HG03139 (cell line): Measurements from ENCODE around the gene OR52E8.
A peak's percentile ranks its signal among the peaks of the same experiment; 100 is the strongest.

Source experiments
- ATAC-seq: cut with Tn5 transposase; IDR thresholded peaks from one replicate; pipeline ENCODE4 v1.9.1; 2021; ENCODE audit not compliant: unreplicated experiment

OR52E8 gene

DNA sequence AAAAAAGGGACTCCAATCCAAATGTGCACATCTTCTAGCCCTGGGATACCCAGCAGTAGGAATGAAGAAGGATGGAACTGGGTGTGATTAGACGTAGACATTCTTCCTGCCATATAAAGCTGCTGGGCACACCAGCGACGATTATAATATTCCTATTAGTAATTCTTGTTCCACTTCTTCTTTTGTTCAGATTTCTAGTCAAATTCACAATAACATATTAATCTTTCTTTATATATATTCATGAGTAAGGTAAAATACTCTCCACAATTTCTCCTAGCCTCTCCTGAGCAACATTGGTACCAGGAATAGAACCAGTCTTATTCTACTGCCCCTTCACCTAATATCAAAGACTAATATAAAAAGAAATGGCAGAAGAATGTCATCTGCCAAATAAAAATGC lies at the start of gene OR52E8:
Gene OR52E8 (minus strand): TSS at position 101 of the 400 bp plus-strand sequence. CDS start 0 bp downstream, at position 101.
- ATAC-seq: no peak

DNA sequence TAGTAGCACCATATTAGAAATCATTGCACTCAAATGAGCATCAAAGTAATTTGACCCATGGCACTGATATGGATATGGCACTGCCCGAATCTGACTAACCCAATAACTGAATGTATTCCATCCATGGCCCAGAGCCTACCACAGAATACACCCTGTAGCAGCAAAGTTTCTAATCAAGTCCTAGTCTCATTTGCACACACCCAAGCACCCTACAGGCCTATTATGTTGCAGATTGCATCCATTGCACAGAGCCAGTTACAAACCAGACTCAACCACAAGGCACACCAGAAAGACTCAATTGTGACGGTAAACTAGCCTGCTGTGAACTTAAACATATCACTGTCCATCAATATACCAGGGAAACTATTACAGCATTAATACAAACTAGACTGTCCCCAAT lies 42.0 kb upstream of the OR52E8 start:
- ATAC-seq: no peak

DNA sequence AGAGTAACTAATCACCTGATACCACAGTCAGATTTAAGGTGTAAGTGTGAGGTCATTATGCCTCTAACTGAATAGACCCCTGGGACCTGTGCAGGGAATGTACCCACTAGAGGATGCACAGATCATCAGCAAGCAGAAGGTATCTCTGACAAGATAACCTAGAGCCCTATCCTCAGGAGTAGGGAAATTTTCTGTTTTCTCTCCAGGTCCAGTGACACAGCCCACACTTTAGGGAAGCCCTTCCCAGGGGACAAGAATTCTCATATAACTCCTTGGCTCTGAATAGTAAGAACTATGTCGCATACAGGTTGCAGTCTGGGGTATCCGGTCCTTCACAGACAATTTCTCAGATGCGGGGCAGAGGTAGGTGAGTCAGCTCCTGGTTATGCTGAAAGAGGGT lies 35.4 kb upstream of the OR52E8 start, which contains the start of gene OR52E5:
Gene OR52E5 (plus strand): TSS at position 301 of the 400 bp plus-strand sequence. CDS start 7,569 bp downstream, outside the sequence.
- ATAC-seq: no peak

DNA sequence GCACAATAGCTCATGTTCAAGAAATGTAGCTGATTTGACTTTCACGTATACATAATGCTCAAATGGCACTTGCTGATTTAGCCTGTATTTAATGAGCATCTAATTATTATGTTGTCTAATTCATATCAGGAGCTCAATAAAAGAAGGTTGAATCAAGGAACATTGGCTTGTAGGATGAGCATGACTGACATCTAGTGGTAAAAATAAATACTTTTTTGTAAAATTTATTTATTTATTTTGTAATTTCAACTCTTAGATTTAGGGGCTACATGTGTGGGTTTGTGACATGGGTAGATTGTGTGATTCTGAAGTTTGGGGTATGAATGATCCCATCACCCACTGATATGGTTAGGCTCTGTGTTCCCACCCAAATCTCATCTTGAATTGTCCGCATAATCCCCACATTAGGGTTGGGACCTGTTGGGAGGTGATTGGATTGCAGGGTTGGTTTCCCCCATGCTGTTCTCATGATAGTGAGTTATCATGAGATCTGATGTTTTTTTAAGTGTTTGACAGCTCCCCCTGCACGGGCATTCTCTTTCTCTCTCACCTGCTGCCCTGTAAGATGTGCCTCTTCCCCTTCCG lies 33.8 kb upstream of the OR52E8 start:
- no peak for ATAC-seq

DNA sequence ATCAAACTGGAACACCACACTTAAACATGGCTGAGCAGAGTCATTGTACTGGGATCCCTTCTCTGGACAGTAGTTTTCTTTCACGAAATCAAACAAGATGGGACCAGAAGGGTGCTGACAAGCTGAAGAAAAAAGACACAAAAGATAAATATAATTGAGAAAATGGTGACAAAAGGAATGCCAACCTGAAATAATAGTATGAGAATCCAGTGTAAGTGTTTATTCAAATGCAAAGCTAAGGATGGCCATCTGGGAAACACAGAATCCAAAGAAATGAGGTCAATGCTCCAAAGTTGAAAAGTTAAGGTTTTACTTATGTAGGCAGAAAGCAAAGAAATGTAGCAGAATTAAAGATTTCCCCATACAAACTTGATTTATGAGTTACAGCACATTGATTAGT lies 30.2 kb upstream of the OR52E8 start:
- ATAC-seq: no peak

DNA sequence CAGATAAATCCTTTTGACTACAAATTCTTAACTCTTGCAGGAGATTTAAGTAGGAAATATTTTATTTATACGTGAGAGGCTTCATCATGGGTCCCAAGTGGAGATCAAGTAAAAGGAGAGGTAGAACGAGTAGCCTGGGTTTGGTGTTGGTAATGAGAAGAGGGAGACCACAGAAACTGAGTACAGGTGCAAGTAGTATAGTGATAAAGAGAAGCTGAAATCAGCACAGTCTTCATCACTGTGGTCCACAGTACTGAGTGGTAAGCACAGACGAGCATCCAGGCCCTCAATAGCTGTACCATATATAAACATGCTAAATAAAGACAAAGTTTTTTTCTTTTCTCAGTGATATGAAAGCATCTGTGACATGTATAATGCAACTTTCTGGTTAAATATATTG lies 29.7 kb upstream of the OR52E8 start:
- no peak for ATAC-seq

DNA sequence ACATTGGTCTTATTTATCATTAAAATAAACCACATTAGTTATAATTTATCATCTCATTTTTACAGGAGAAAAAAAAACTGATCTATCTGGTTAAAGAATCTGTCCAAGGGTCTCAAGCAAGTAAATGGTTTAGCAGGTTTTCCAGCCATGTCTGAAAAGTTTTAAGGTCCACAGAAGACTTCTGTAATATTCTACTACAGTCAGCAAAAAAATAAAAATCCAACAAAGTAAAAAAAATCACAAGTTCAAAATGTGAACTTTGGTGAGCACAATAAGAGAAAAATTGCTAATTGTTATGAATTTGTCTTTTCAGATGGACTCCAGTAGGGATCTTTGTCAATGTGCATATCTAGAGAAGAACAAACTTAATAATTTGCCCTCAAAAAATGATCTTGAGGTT lies 24.3 kb upstream of the OR52E8 start:
- no peak for ATAC-seq

DNA sequence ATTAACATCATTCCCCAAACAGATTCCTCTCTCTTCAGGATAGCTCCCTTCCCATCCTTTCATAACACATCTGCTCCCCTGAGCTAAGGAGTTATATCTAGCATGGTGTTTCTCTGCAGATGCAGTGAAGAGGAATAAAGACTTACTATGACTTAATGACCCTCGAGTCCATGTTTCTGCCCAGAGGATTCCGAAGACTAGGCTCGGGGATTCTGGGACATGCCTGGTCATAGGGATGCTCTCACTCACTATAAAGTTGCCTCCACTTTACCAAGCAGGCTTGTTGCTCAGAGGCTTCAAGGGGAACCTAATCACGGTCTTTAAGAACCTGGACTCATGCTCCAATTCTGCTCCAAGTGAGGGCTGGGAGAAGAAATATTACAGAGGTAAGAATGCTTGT lies 22.8 kb upstream of the OR52E8 start, which contains the start of gene OR52E4:
Gene OR52E4 (plus strand): TSS at position 301 of the 400 bp plus-strand sequence. CDS start 3,664 bp downstream, outside the sequence.
- ATAC-seq: no peak

DNA sequence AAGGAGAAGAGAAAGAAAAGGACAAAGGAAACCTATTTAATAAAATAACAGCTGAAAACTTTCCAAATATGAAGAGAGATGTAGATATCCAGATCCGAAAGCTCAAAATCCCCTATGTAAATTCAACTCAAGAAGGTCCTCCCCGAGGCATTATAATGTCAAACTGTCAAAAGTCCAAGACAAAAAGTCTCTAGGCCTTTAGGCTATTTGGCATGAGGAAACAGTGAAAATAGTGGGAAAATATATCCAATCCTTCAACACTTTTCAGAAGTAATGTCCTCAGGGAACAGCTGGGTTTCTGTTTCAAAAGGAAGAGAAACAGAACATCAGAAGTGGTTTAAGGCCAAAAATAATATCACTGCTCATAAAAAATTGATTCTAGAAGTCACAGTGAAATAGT lies 21.1 kb upstream of the OR52E8 start:
- no peak for ATAC-seq

DNA sequence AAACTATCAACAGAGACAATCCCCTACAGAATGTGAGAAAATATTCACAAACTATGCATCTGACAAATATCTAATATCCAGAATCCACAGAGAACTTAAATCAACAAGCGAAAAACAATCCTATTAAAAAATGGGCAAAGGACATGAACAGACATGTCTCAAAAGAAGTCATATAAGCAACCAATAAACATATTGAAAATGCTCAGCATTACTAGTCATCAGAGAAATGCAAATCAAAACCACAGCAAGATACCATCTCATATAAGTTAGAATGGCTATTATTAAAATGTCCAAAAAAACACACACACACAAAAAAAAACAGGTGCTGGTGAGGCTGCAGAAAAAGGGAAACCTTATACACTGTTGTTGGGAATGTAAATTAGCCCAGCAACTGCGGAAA lies 8.3 kb upstream of the OR52E8 start:
- ATAC-seq: no peak

DNA sequence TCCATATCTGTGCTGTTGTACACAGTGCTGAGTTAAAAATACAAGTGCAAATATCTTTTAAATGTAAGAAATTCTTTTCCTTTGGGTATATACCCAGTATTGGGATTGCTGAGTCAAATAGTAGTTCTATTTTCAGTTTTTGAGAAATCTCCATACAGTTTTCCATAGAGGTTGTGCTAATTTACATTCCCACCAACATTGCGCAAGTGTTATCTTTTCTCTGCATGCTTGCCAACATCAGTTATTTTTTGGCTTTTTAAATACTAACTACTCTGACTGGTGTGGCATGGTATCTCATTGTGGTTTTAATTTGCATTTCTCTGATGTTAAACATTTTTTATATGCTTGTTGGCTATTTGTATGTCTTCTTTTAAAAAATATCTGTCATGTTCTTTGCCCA lies 6.5 kb downstream of the OR52E8 start:
- ATAC-seq: no peak

DNA sequence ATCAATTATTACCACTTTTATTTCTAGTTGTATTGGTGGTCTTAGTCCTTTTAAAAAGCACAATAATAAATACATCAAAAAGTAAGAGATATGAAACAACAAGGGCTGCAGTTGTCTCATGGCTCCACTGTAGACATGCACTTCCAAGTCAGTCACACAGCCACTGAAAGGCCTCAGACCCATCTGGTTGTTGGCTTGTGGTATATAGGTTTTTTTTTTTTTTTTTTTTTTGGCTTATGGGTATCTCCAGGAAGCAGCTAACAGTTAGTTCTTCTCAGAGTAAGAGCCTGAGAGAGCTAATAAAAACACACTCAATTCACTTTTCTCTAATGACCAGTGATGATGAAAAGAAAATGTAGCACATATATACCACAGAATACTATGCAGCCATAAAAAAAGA lies 9.8 kb downstream of the OR52E8 start:
- ATAC-seq: no peak

DNA sequence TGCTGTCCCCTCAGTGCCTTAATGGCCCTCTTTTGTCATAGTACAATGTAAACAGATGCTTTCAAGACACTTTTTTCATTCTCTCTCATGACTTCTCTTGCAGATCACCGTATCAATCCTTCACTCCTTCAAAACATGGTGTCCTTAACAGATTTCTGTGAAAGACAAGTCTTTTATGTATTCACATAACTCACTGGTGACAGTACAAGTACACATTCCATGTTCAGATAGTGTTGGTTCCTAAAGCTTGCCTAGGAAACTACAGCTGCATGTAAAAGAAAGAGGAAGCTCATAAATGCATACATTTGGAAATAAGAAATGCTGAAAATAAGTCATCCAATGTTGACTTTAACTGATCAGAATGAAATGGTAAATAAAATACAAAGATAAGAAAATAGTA lies 10.8 kb downstream of the OR52E8 start:
- ATAC-seq: no peak

DNA sequence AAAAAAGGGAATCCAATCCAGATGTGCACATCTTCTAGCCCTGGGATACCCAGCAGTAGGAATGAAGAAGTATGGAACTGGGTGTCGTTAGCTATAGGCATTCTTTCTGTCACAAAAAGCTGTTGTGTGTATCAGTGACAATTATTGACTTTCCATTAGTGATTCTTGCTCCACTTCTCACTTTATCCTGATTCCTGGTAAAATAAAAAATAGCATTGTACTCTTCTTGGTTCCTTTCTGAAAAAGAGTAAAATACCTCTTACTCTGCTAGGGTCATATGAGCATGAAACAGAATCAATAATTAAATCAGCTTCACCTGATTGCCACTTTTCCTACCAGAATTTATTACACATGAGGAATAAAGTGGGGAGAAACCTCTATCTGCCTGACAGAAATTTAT lies 15.7 kb downstream of the OR52E8 start, which contains the start of gene OR52E6:
Gene OR52E6 (minus strand): TSS at position 101 of the 400 bp plus-strand sequence. CDS start 0 bp downstream, at position 101.
- no peak for ATAC-seq

DNA sequence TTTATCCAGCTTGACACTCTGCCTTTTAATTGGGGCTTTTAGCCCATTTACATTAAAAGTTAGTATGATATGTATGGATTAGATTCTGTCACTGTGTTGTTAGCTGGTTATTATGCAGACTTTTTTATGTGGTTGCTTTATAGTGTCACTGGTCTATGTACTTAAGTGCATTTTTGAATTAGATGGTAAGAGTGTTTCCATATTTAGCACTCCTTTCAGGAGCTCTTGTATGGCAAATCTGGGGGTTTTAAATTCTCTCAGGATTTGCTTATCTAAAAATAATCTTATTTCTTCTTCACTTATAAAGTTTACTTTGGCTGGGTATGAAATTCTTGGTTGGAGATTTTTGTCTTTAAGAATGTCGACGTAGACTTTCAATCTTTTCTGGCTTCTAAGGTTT lies 19.8 kb downstream of the OR52E8 start:
- no peak for ATAC-seq

DNA sequence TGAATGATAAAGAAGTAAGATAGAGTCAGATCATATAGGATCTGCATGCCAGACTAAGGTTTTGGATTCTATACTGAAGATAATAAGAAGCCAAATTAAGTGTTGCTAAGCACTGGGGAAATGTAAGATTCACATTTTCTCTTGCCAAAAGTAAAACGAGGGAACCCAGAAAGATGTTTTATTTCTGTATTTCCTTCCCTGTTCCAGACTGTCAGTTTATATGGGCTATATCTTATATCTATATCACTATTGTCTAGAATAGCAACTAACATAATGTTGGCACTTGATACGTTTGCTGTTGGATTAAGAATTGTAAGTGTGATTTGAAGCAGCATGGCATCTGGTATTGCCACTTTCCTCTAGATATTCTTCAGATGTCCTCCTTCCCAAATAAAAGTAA lies 24.0 kb downstream of the OR52E8 start:
- ATAC-seq: no peak

DNA sequence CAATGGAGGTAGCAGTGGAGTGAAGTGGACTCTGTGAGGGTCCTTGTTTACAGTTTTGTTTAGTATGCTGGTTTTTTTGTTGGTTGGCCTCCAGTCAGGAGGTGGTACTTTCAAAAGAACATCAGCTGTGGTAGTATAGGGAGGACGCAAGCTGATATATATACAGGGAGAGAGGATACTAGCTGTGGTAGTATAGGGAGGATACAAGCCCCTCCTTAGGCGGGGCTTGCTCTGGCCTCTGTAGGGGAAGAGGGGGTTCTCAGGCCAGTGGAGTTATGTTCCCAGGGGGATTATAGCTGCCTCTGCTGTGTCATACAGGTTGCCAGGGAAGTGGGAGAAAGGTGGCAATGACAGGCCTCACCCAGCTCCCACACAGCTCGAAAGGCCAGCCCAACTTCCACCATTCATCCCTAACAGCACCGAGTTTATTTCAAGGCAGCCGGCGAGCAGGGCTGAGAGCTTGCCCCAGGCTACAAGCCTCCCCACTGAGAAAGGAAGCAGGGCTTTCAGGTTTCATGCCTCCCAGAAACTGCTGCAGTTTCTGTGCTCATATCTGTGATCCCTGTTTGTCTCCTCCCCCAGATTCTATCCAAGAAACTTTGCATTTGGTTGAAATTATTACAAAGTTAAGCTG lies 26.2 kb downstream of the OR52E8 start:
- no peak for ATAC-seq

DNA sequence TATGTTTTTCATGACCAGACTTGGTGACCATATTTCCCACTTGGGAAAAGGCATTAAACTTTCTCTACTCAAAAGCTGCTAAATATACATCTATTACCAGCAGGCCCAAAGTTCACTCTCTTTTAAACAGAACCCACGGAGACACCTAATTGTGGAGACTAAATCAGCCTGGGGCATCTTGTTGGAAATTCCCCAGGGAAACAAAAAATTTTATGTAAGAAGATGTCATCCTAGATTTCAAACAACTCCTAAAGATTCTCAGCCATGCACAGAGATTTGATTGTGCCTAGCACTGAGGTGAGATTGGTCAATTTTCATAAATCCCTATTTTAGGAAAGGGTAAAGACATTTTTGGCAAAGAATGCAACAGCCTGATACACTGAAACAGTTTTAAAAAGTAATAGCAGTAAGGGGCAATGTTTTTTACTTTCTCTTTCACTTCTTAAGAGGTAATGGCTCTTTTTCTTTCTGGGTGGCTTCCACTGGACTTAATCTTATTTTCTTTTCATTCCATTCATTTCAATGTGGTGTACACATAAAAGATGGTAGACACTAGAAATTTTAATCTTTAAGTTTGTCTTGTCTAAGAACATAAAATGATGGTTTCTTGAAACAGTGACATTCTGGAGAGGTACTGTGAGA lies 39.1 kb downstream of the OR52E8 start:
- no peak for ATAC-seq

DNA sequence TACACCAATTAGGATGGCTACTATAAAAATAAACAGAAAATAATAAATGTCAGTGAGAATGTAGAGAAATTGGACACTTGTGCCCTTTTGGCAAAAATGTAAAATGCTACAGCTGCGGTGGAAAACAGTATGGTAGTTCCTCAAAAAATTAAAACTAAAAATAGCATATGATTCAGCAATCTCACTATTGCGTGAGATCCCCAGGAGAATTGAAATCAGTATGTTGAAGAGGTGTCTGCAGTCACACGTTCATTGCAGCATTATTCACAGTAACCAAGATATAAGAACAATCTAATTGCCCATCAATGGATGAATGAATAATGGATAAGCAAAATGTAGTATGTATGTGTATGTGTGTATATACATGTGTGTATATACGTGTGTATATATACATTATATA lies 42.0 kb downstream of the OR52E8 start:
- ATAC-seq: no peak

DNA sequence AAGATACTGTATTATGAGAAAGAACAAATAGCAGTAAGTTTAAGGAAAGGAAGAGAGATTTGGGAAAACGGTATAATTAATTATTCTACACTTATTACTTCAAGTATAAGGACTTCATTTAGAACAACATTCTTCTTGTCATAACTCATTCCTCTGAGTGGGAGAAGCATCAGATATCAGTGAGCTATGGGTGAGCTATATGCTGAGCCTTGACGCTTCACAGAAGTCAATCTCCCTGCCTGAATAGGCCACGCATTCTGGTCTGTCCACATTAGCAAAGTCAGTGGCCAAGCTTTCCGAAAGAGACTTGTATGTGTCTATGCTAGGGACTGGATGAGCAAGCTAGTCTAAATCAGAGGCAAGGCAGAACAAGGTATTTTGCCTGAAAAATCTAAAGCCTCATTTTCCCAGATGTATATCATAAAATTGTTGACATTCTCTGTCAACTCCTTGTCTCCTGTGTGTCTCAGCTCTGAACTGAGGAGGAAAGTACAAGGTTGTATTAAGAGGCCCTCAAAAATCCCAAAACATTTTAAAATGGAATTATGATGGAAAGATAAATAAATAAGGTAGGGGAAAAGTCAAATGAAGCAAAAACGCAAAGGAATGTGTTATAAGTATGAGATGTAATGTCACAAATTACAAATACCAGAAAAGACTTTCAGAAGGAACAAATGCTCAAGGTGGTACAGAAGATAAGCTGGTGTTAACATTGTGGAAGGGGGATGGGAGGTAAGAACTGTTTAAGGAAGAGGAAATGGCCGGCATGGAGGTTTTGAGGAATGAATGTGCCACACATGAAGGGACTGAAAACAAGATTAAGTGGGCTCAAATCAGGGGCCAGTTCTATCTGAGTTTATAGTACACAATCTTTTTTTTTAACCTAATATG lies 47.3 kb downstream of the OR52E8 start:
- ATAC-seq: no peak

DNA sequence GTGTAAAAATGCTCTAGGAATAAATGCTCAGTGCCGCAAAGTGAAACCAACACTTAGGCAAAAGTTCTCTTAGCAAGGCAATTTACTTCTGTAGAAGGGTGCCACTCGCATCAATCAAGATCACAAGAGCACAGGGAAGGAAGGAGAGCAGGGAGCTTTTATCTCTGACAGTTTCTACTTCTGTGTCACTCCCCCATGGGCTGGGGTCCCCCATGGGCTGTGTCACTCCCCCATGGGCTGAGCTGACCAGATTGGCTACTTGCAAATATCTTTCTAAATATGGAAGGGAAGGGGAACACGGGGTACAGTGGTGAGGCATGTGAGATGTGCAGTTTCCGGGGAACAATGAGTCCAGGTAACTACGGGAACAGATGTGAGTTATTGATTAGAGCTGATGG lies 48.4 kb downstream of the OR52E8 start:
- peak; percentile 26 for ATAC-seq
